Measurements from ENCODE around the gene SFMBT2. TPM values are rescaled to one million over a fixed set of nuclear protein-coding genes. Genes with fewer than 3 reads are reported as not detected.

Gene SFMBT2
- total RNA-seq, 2 experiments from 2014 or later, result 23.8 to 27.6 TPM

DNA sequence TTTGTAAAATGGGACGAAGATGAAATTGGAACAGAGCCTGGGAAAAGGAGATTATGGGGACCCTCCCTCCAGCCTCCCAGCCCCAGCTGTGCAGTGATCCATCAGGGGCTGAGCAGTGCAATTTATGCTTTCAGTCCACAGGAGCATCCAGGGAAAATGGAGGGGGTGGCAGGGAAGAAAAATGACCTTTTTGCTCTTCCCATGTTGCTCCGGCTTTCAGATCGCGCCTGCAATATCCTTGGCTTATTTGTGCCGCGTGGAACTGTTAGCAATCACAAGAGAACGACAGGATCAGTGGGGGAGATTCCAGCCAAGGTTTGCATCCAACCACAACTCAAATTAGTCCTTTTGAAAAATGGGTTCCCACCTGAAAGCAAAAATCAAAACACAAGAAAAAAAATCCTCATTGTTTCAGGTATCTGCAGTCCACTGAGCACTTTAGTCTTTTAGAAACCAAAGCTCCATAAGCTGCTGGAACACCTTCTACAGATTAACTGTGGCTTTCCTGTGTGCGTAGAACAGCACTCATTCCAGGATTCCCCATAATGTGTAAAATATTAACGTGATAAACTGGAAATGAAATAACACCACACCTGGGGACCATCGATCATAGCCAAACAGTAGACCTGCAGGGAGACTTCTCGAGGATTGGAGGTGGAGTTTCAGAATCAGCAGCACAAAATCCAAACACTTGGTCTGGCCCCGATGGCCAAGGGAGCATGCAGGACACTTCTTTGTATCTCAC, 30.7 kb upstream of the SFMBT2 start:
- TF ChIP-seq, protein P1, sequence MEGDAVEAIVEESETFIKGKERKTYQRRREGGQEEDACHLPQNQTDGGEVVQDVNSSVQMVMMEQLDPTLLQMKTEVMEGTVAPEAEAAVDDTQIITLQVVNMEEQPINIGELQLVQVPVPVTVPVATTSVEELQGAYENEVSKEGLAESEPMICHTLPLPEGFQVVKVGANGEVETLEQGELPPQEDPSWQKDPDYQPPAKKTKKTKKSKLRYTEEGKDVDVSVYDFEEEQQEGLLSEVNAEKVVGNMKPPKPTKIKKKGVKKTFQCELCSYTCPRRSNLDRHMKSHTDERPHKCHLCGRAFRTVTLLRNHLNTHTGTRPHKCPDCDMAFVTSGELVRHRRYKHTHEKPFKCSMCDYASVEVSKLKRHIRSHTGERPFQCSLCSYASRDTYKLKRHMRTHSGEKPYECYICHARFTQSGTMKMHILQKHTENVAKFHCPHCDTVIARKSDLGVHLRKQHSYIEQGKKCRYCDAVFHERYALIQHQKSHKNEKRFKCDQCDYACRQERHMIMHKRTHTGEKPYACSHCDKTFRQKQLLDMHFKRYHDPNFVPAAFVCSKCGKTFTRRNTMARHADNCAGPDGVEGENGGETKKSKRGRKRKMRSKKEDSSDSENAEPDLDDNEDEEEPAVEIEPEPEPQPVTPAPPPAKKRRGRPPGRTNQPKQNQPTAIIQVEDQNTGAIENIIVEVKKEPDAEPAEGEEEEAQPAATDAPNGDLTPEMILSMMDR (IDR thresholded peaks at IDR 0.05), result no peak
- ChIA-PET CTCF (no interaction called here), POLR2A (interaction anchor here (1.1 to 1.6 kb wide), 2 partner anchors 12 to 18 kb away, joined by 3 read pairs; no protein-coding TSS in a partner anchor)
- DNase-seq (no peak), ATAC-seq (no peak)
- H3K27ac Mint-ChIP-seq, result no peak overlapping the region
- H3K36me3 Mint-ChIP-seq (ENCODE audit: low read depth), result no peaks in the 10 kb centered on the region
- no peak overlapping the region for H3K4me3 Mint-ChIP-seq
- intact Hi-C loops (cut with micrococcal nuclease), result no loop called here
- H3K4me1 Mint-ChIP-seq (ENCODE audit: low read depth), result peaks cover 10% of the 10 kb centered on the region
- H3K27me3 Mint-ChIP-seq, result no peaks in the 10 kb centered on the region
- no peaks in the 10 kb centered on the region for H3K9me3 Mint-ChIP-seq

DNA sequence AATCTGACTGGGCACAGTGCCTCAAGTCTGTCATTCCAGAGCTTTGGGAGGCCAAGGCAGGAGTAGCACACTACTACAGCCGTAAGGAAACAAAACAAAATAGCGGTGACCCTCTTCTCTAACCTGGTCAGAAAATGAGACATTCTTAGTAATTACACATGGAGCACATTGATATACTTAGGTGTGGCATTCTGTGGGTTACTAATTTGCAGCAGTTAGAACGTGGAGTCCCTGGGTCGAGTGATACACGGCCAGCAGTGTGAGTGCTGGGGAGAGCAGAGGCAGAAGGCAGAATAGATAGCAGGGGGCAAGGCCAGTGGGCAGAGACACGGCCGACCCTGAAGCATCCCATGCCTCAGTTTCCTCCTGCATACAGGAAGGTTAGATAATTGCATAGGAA, 28.9 kb upstream of the SFMBT2 start:
- peaks cover 8% of the 10 kb centered on the region for H3K4me1 Mint-ChIP-seq (ENCODE audit: low read depth)
- no peak overlapping the region for H3K4me3 Mint-ChIP-seq
- no peak for DNase-seq
- ATAC-seq, result no peak
- POLR2A ChIA-PET, result interaction anchor here (1.6 kb wide), 1 partner anchor 16 kb away, joined by 3 read pairs; no protein-coding TSS in a partner anchor
- H3K36me3 Mint-ChIP-seq (ENCODE audit: low read depth), result no peaks in the 10 kb centered on the region
- no peaks in the 10 kb centered on the region for H3K9me3 Mint-ChIP-seq
- TF ChIP-seq, protein P1 (IDR thresholded peaks at IDR 0.05), result no peak
- H3K27me3 Mint-ChIP-seq, result no peaks in the 10 kb centered on the region
- intact Hi-C loops (cut with micrococcal nuclease), result no loop called here
- H3K27ac Mint-ChIP-seq, result no peak overlapping the region
- CTCF ChIA-PET, result no interaction called here

DNA sequence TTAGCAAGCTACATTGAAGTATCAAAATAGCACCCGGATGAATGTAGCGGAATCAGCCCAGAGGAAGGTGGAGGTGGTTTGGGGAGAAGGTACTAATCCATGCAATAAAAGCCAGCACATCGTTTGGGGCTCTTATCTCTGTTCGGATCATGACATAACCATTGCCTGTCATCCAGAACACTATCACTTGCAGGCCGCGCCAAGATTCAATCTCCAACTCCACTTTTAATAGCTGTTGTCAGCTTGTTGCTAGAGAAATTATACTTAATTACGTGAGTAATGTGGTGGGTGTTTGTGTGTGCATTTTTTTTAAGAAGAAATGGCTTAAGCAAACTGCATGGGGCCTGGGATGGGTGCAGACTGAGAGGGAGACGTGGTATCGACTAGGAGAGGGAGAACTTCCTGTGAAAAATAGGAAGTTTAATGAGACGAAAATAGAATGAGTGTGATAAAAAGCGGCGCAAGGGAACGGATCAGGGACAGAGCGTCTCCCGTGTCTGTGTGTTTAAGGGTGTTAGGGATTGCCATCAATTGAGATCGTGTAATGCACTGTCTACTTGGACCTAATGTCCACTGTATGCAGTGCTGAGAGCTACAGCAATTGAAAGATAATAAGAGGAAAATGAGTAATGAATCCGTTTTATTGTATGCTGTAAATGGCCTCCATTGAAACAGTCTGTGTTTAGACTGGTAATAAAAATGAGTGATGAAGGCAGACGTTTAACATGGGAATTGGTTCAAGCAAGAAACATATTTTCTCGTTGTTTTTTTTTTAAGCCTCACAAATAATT, 27.6 kb upstream of the SFMBT2 start:
- ATAC-seq, result no peak
- Mint-ChIP-seq H3K9me3 (no peaks in the 10 kb centered on the region), H3K4me1 (ENCODE audit: low read depth) (peaks cover 8% of the 10 kb centered on the region), H3K27ac (no peak overlapping the region), H3K27me3 (no peaks in the 10 kb centered on the region), H3K4me3 (no peak overlapping the region), H3K36me3 (ENCODE audit: low read depth) (no peaks in the 10 kb centered on the region)
- TF ChIP-seq, protein P1 (IDR thresholded peaks at IDR 0.05), result no peak
- intact Hi-C loops (cut with micrococcal nuclease), result no loop called here
- POLR2A ChIA-PET, result no interaction called here
- DNase-seq, result no peak
- CTCF ChIA-PET, result no interaction called here

DNA sequence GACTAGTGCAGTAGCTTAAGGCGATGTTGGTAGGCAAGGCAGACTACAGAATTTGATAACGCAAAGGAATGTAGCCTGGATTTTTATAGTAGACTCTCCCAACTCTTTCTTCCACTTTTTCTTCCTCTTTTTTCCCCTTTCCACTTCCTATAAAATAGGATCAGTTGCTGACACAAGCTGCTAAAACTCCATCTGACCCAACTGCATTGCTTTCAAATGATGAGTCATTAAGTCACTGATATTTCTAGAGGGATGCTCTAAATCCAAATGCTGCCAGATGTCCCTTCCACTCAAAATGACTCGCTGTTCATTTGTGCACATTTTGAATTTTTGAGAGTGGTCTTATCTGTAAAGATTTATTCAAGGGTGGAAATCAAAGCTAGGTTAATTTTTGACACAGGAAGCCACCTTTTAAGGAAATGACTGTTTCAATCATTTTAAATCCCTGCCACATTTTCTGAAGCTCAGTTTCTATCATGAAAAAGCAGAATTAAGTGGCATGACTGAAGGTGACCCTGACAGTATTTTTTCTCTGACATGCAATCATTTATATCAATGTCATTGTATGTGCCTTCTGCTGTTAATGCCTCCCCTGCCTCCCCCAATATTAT, 25.8 kb upstream of the SFMBT2 start:
- DNase-seq, result no peak

More for the DNA sequence above, 25.8 kb upstream of the SFMBT2 start:
- Mint-ChIP-seq H3K27me3 (no peaks in the 10 kb centered on the region), H3K9me3 (no peaks in the 10 kb centered on the region), H3K27ac (no peak overlapping the region), H3K4me3 (no peak overlapping the region), H3K36me3 (ENCODE audit: low read depth) (no peaks in the 10 kb centered on the region), H3K4me1 (ENCODE audit: low read depth) (peaks cover 8% of the 10 kb centered on the region)
- intact Hi-C loops (cut with micrococcal nuclease), result no loop called here
- ChIA-PET POLR2A (interaction anchor here (0.8 kb wide), 1 partner anchor 25 kb away, joined by 3 read pairs; the partner anchor contains the start of gene SFMBT2), CTCF (interaction anchor here (1.1 to 1.5 kb wide), 3 partner anchors 9 to 89 kb away, joined by 3 to 5 read pairs (median 3); no protein-coding TSS in a partner anchor)
- TF ChIP-seq, protein P1 (IDR thresholded peaks at IDR 0.05), result no peak
- no peak for ATAC-seq
